Activated CD8-positive, alpha-beta T cell treated with anti-CD3 and anti-CD28 coated beads, Interleukin-2, amount 10 ng/mL, durations not matched to agents 7 days and 5 days (primary cell): ENCODE data around the gene DENND4B. TPM values are rescaled to one million over a fixed set of nuclear protein-coding genes. Genes with fewer than 3 reads are reported as not detected.

ENCODE experiments used
- ATAC-seq: fragments of 150-1000 bp; cut with Tn5 transposase; one replicate; pipeline ENCODE4 v1.10.0; 2021; ENCODE audit warnings: moderate library complexity
- CTCF ChIA-PET: fragments of 350-600 bp; sonication (Branson Sonifier 250); formaldehyde crosslinking; loops from one replicate; lab custom pipeline; 2021; ENCODE audit warnings: antibody characterized with exemption; lab: Charles Lee
- POLR2A ChIA-PET: fragments of 350-600 bp; sonication (Branson Sonifier 250); formaldehyde crosslinking; loops from one replicate; lab custom pipeline; 2021; ENCODE audit warnings: antibody characterized with exemption; lab: Charles Lee
- DNase-seq: peaks from one replicate; pipeline ENCODE4 v3.0.0-alpha.2; 2020
- H3K27ac Mint-ChIP-seq: one replicate; pipeline ENCODE4 v1.8.0; 2021; ENCODE audit warnings: mild to moderate bottlenecking, mixed read lengths
- H3K27me3 Mint-ChIP-seq: one replicate; pipeline ENCODE4 v1.8.0; 2021; ENCODE audit warnings: low read depth, mixed read lengths
- H3K36me3 Mint-ChIP-seq: one replicate; pipeline ENCODE4 v1.8.0; 2021; ENCODE audit warnings: low read depth, mixed read lengths
- H3K4me1 Mint-ChIP-seq: one replicate; pipeline ENCODE4 v1.8.0; 2021; ENCODE audit warnings: low read depth, mixed read lengths
- H3K4me3 Mint-ChIP-seq: one replicate; pipeline ENCODE4 v1.8.0; 2021; ENCODE audit warnings: mild to moderate bottlenecking, mixed read lengths
- H3K9me3 Mint-ChIP-seq: one replicate; pipeline ENCODE4 v1.8.0; 2022; ENCODE audit warnings: mixed read lengths; ENCODE audit not compliant: insufficient read depth
- microRNA-seq: library from miRNA; unstranded; fragments of <30 nt; microRNA quantifications from one replicate; pipeline ENCODE4 v1.2.0, GENCODE V29; 2022
- total RNA-seq, 2 experiments: library from RNA; stranded (reverse); gene quantifications; one replicate each; pipeline ENCODE4 v1.2.3, GENCODE V29; 2021

The DENND4B gene
- total RNA-seq, 2 experiments from 2014 or later, result 140 to 143 TPM

- DNase-seq (no peak), ATAC-seq (no peak)
- Mint-ChIP-seq H3K4me3 (no peak overlapping the region), H3K27me3 (no peaks in the 10 kb centered on the region), H3K9me3 (no peaks in the 10 kb centered on the region), H3K36me3 (peaks cover 12% of the 10 kb centered on the region), H3K4me1 (peaks cover 4% of the 10 kb centered on the region), H3K27ac (no peak overlapping the region)
- ChIA-PET POLR2A (interaction anchor here (0.6 kb wide), 1 partner anchor 119 kb away, joined by 3 read pairs; no protein-coding TSS in a partner anchor), CTCF (interaction anchor here (0.6 to 2.0 kb wide), 3 partner anchors 11 to 47 kb away, joined by 3 to 5 read pairs (median 3); no protein-coding TSS in a partner anchor)
Observed at GRCh38 chr1:153881751-153882150, 64.8 kb downstream of the DENND4B start.

- Mint-ChIP-seq H3K27me3 (no peaks in the 10 kb centered on the region), H3K4me1 (peaks cover 4% of the 10 kb centered on the region), H3K9me3 (no peaks in the 10 kb centered on the region), H3K4me3 (no peak overlapping the region), H3K27ac (no peak overlapping the region), H3K36me3 (peaks cover 10% of the 10 kb centered on the region)
- ChIA-PET CTCF (interaction anchor here (0.6 to 2.0 kb wide), 5 partner anchors 8 to 46 kb away, joined by 3 to 5 read pairs (median 3); no protein-coding TSS in a partner anchor), POLR2A (interaction anchor here (0.9 kb wide), 1 partner anchor 76 kb away, joined by 3 read pairs; no protein-coding TSS in a partner anchor)
- no peak for DNase-seq
- ATAC-seq, result no peak
Observed at GRCh38 chr1:153880962-153881361, 65.6 kb downstream of the DENND4B start.

- Mint-ChIP-seq H3K27me3 (no peaks in the 10 kb centered on the region), H3K36me3 (peaks cover 12% of the 10 kb centered on the region), H3K27ac (no peak overlapping the region), H3K4me1 (peaks cover 8% of the 10 kb centered on the region), H3K9me3 (no peaks in the 10 kb centered on the region), H3K4me3 (no peak overlapping the region)
- DNase-seq (no peak), ATAC-seq (no peak)
- ChIA-PET POLR2A (interaction anchor here (0.8 to 0.9 kb wide), 2 partner anchors 17 to 77 kb away, joined by 3 read pairs; no protein-coding TSS in a partner anchor), CTCF (interaction anchor here (0.9 to 1.0 kb wide), 2 partner anchors 9 to 40 kb away, joined by 3 read pairs; no protein-coding TSS in a partner anchor)
Observed at GRCh38 chr1:153880024-153880423, 66.5 kb downstream of the DENND4B start.

Small RNA genes within 50 kb of the gene (microRNA-seq; reads per million reads assigned to microRNA genes)
- gene MIR6737, result not detected

Other genes with a start within 250 kb of the DENND4B start
- 10 to 100 TPM; 53.7 to 54.5 TPM for gene INTS3, start 218.7 kb downstream of the DENND4B start, total RNA-seq
- 10 to 100 TPM; 41.1 to 50.1 TPM for gene SLC27A3, start 171.3 kb downstream of the DENND4B start, total RNA-seq
- gene GATAD2B, start 23.7 kb downstream of the DENND4B start, total RNA-seq, result 10 to 100 TPM; 70.2 to 71.7 TPM
- 100 to 1,000 TPM in 1 of 2 experiments, 10 to 100 TPM in 1; 85.1 to 104 TPM for gene CRTC2, start 11.9 kb upstream of the DENND4B start, total RNA-seq
- gene SLC39A1, start 16.8 kb upstream of the DENND4B start, total RNA-seq, result 10 to 100 TPM; 35.7 to 36.5 TPM
- 1 to 10 TPM; 5.7 to 9.0 TPM for gene CREB3L4, start 21.2 kb upstream of the DENND4B start, total RNA-seq
- gene JTB, start 31.0 kb upstream of the DENND4B start, total RNA-seq, result 100 to 1,000 TPM; 133 to 140 TPM
- 1 to 10 TPM; 5.2 to 6.5 TPM for gene RAB13, start 39.6 kb upstream of the DENND4B start, total RNA-seq
- gene RPS27, start 44.0 kb upstream of the DENND4B start, total RNA-seq, result 1,000 to 10,000 TPM; 1,866 to 2,104 TPM
- under 1 TPM; 0.08 to 0.13 TPM for gene NUP210L, start 208.4 kb upstream of the DENND4B start, total RNA-seq
- 100 to 1,000 TPM; 856 to 880 TPM for gene TPM3, start 245.4 kb upstream of the DENND4B start, total RNA-seq